SIG-M5 (cell line): Measurements from ENCODE around the gene KRTAP12-2.
"Not testable (repeated sequence)": the region's sequence is repeated elsewhere in the genome, so short reads cannot be mapped to it uniquely, and the experiment has no call there.

Experiments used
- DNase-seq: peaks from one replicate; lab custom pipeline; 2025; lab: John Stamatoyannopoulos, UW

KRTAP12-2 gene

GRCh38 chr21:44650265-44650972, 16.3 kb downstream of the KRTAP12-2 start:
- no peak for DNase-seq

GRCh38 chr21:44649521-44650100, 17.1 kb downstream of the KRTAP12-2 start:
- no peak for DNase-seq

- DNase-seq = no peak
These were observed 18.0 kb downstream of the KRTAP12-2 start for GRCh38 chr21:44648557-44649311.

- no peak for DNase-seq
These were observed 19.5 kb downstream of the KRTAP12-2 start for GRCh38 chr21:44647222-44647552.

- not testable (repeated sequence) for DNase-seq
These were observed 20.1 kb downstream of the KRTAP12-2 start, which contains the start of gene KRTAP10-11 for GRCh38 chr21:44646366-44647221. Gene KRTAP10-11 (plus strand): TSS chr21:44646414. CDS start chr21:44646459, 45 bp downstream.

- DNase-seq = no peak
These were observed 21.8 kb downstream of the KRTAP12-2 start for GRCh38 chr21:44644878-44645277.

GRCh38 chr21:44643741-44644310, 22.9 kb downstream of the KRTAP12-2 start:
- DNase-seq = no peak

- DNase-seq = no peak
These were observed 26.0 kb downstream of the KRTAP12-2 start for GRCh38 chr21:44640761-44641160.

- DNase-seq = no peak
These were observed 27.4 kb downstream of the KRTAP12-2 start for GRCh38 chr21:44639331-44639655.

GRCh38 chr21:44638506-44639330, 28.0 kb downstream of the KRTAP12-2 start:
- DNase-seq = not testable (repeated sequence)

GRCh38 chr21:44637851-44638348, 28.8 kb downstream of the KRTAP12-2 start:
- DNase-seq = not testable (repeated sequence)

- no peak for DNase-seq
These were observed 29.5 kb downstream of the KRTAP12-2 start, which contains the start of gene KRTAP10-10 for GRCh38 chr21:44637018-44637850. Gene KRTAP10-10 (plus strand): TSS chr21:44637356. CDS start chr21:44637418, 62 bp downstream.

GRCh38 chr21:44636209-44637017, 30.3 kb downstream of the KRTAP12-2 start:
- DNase-seq = no peak

- no peak for DNase-seq
These were observed 34.7 kb downstream of the KRTAP12-2 start for GRCh38 chr21:44632067-44632466.

GRCh38 chr21:44630440-44630839, 36.3 kb downstream of the KRTAP12-2 start:
- no peak for DNase-seq

- no peak for DNase-seq
These were observed 37.9 kb downstream of the KRTAP12-2 start for GRCh38 chr21:44628707-44629391.

- not testable (repeated sequence) for DNase-seq
These were observed 38.9 kb downstream of the KRTAP12-2 start for GRCh38 chr21:44627831-44628233.

GRCh38 chr21:44627181-44627822, 39.4 kb downstream of the KRTAP12-2 start:
- not testable (repeated sequence) for DNase-seq
